SKM-1 treated with dmso at 0.1 percent for 144 hours (cell line): Measurements from ENCODE around the gene ACSL3.

Experiments
- DNase-seq: peaks from one replicate; lab custom pipeline; 2025; ENCODE audit not compliant: unreplicated experiment; lab: John Stamatoyannopoulos, UW

The ACSL3 gene

GRCh38 chr2:222939208-222939856 is 78.5 kb downstream of the ACSL3 start:
- DNase-seq: peak; percentile 62

- DNase-seq: no peak
These were observed 79.1 kb downstream of the ACSL3 start for GRCh38 chr2:222939979-222940378.

- DNase-seq: no peak
These were observed 80.7 kb downstream of the ACSL3 start for GRCh38 chr2:222941510-222942032.

GRCh38 chr2:222942561-222942960 is 81.7 kb downstream of the ACSL3 start:
- no peak for DNase-seq

GRCh38 chr2:222942977-222943376 is 82.1 kb downstream of the ACSL3 start:
- no peak for DNase-seq

GRCh38 chr2:222943820-222944219 is 83.0 kb downstream of the ACSL3 start:
- DNase-seq: no peak

- no peak for DNase-seq
These were observed 83.7 kb downstream of the ACSL3 start for GRCh38 chr2:222944552-222944951.

- DNase-seq: no peak
These were observed 84.3 kb downstream of the ACSL3 start for GRCh38 chr2:222944971-222945740.

GRCh38 chr2:222945887-222946286 is 85.1 kb downstream of the ACSL3 start:
- no peak for DNase-seq

GRCh38 chr2:222946700-222947287 is 86.0 kb downstream of the ACSL3 start:
- DNase-seq: no peak

GRCh38 chr2:222949073-222949472 is 88.2 kb downstream of the ACSL3 start:
- no peak for DNase-seq

- DNase-seq: no peak
These were observed 89.0 kb downstream of the ACSL3 start for GRCh38 chr2:222949690-222950323.

- DNase-seq: no peak
These were observed 89.9 kb downstream of the ACSL3 start for GRCh38 chr2:222950638-222951285.

GRCh38 chr2:222952204-222952603 is 91.4 kb downstream of the ACSL3 start:
- no peak for DNase-seq

GRCh38 chr2:222955008-222955407 is 94.2 kb downstream of the ACSL3 start:
- DNase-seq: peak; percentile 26

- DNase-seq: no peak
These were observed 98.5 kb downstream of the ACSL3 start for GRCh38 chr2:222959358-222959757.

- no peak for DNase-seq
These were observed 99.3 kb downstream of the ACSL3 start for GRCh38 chr2:222960126-222960525.

- DNase-seq: no peak
These were observed 102.8 kb downstream of the ACSL3 start for GRCh38 chr2:222963641-222964040.

- no peak for DNase-seq
These were observed 103.7 kb downstream of the ACSL3 start for GRCh38 chr2:222964376-222965031.

GRCh38 chr2:222965555-222965954 is 104.7 kb downstream of the ACSL3 start:
- no peak for DNase-seq
